Neural crest cell (in vitro differentiated cells): ENCODE measurements around the gene TRAK2. TPM values are rescaled to one million over a fixed set of nuclear protein-coding genes. Genes with fewer than 3 reads are reported as not detected.
A peak's percentile ranks its signal among the peaks of the same experiment; 100 is the strongest.

Experiments
- DNase-seq: peaks from one replicate; pipeline ENCODE4 v3.0.0; 2021; ENCODE audit warnings: low read depth, mixed read lengths, low spot score
- H3K27ac Mint-ChIP-seq: one replicate; pipeline ENCODE4 v1.8.0; 2021; ENCODE audit warnings: mild to moderate bottlenecking, mixed read lengths; ENCODE audit not compliant: unreplicated experiment
- H3K27me3 Mint-ChIP-seq: 2 replicates; pipeline ENCODE4 v1.8.0; 2021; ENCODE audit warnings: low read depth, mild to moderate bottlenecking, mixed read lengths
- H3K36me3 Mint-ChIP-seq: 2 replicates; pipeline ENCODE4 v1.8.0; 2021; ENCODE audit warnings: low read depth, mild to moderate bottlenecking, mixed read lengths
- H3K4me1 Mint-ChIP-seq: 2 replicates; pipeline ENCODE4 v1.8.0; 2021; ENCODE audit warnings: mixed read lengths
- H3K4me3 Mint-ChIP-seq: one replicate; pipeline ENCODE4 v1.8.0; 2021; ENCODE audit warnings: mild to moderate bottlenecking, mixed read lengths
- H3K9me3 Mint-ChIP-seq: 2 replicates; pipeline ENCODE4 v1.8.0; 2021; ENCODE audit warnings: mixed read lengths
- CTCF ChIP-seq: fragments of 200-600 bp; sonication (generic); conservative IDR thresholded peaks from 2 replicates; pipeline ENCODE4 v1.5.0; 2021; ENCODE audit warnings: antibody characterized with exemption, mild to moderate bottlenecking
- total RNA-seq: library from RNA; stranded (reverse); gene quantifications from 2 replicates; pipeline ENCODE4 v1.2.1, GENCODE V29; 2021

Gene TRAK2
- total RNA-seq, 1 donor from 2014 or later, result 14.2 TPM

- H3K4me3 Mint-ChIP-seq, result no peak overlapping the region
- DNase-seq, result no peak
- H3K36me3 Mint-ChIP-seq, result peaks cover 25% of the 10 kb centered on the region
- H3K27ac Mint-ChIP-seq, result no peak overlapping the region
- no peaks in the 10 kb centered on the region for H3K4me1 Mint-ChIP-seq
- H3K27me3 Mint-ChIP-seq, result no peaks in the 10 kb centered on the region
- peaks cover 6% of the 10 kb centered on the region for H3K9me3 Mint-ChIP-seq
- no peak for TF ChIP-seq CTCF
Measured at GRCh38 chr2:201458381-201458780, 7.1 kb upstream of the TRAK2 start.

GRCh38 chr2:201452922-201453643 is 1.8 kb upstream of the TRAK2 start:
- TF ChIP-seq CTCF, result no peak
- H3K27me3 Mint-ChIP-seq, result no peaks in the 10 kb centered on the region
- no peaks in the 10 kb centered on the region for H3K36me3 Mint-ChIP-seq
- no peak for DNase-seq
- H3K27ac Mint-ChIP-seq, result no peak overlapping the region
- no peaks in the 10 kb centered on the region for H3K9me3 Mint-ChIP-seq
- H3K4me3 Mint-ChIP-seq, result peak overlapping the region; percentile 97
- H3K4me1 Mint-ChIP-seq, result peaks cover 22% of the 10 kb centered on the region

GRCh38 chr2:201452058-201452921 is 1.0 kb upstream of the TRAK2 start:
- H3K4me1 Mint-ChIP-seq, result peaks cover 22% of the 10 kb centered on the region
- H3K9me3 Mint-ChIP-seq, result no peaks in the 10 kb centered on the region
- H3K4me3 Mint-ChIP-seq, result peak overlapping the region; percentile 97
- no peak for DNase-seq
- peak; percentile 8 for TF ChIP-seq CTCF
- peak overlapping the region; percentile 88 for H3K27ac Mint-ChIP-seq
- H3K36me3 Mint-ChIP-seq, result no peaks in the 10 kb centered on the region
- H3K27me3 Mint-ChIP-seq, result no peaks in the 10 kb centered on the region

GRCh38 chr2:201450954-201451291 is 335 bp downstream of the TRAK2 start:
- Mint-ChIP-seq H3K27ac (peak overlapping the region; percentile 94), H3K36me3 (no peaks in the 10 kb centered on the region), H3K4me1 (peaks cover 22% of the 10 kb centered on the region), H3K9me3 (no peaks in the 10 kb centered on the region), H3K4me3 (peak overlapping the region; percentile 99), H3K27me3 (no peaks in the 10 kb centered on the region)
- no peak for TF ChIP-seq CTCF
- DNase-seq, result no peak

GRCh38 chr2:201448701-201449100 is 2.6 kb downstream of the TRAK2 start:
- Mint-ChIP-seq H3K4me3 (peak overlapping the region; percentile 79), H3K4me1 (peaks cover 22% of the 10 kb centered on the region), H3K27me3 (no peaks in the 10 kb centered on the region), H3K27ac (no peak overlapping the region), H3K36me3 (no peaks in the 10 kb centered on the region), H3K9me3 (no peaks in the 10 kb centered on the region)
- no peak for DNase-seq
- no peak for TF ChIP-seq CTCF
